ENCODE data around the gene IMMP2L.

DNA sequence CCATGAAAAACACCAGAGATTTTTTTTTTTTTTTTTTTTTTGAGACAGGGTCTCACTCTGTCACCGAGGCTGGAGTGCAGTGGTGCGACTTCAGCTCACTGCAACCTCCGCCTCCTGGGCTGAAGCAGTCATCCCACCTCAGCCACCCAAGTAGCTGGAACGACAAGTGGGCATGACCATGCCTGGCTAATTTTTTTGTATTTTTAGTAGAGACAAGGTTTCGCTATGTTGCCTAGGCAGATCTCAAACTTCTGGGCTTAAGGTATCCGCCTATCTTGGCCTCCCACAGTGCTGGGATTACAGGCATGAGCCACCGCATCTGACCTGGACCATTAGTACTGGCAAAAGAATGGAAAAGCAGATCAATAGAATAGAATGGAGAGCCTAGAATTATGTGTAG lies 530.4 kb downstream of the IMMP2L start:
- TF ChIP-seq CTCF (IDR thresholded peaks at IDR 0.05; ENCODE audit: control extremely low read depth in 1 of 3, insufficient read depth in 1 of 3, low read depth in 1 of 3, low read length in 3 of 3) (no peak), CHD1 (IDR thresholded peaks at IDR 0.05; ENCODE audit: low read depth, low read length) (no peak), RFX5 (IDR thresholded peaks at IDR 0.05; ENCODE audit: borderline replicate concordance, low read depth, low read length) (no peak), POLR2A (IDR thresholded peaks at IDR 0.05; ENCODE audit: control extremely low read depth in 1 of 2, low read depth in 2 of 2, low read length in 2 of 2) (no peak), RBBP5 (IDR thresholded peaks at IDR 0.05; ENCODE audit: borderline replicate concordance, low read depth, low read length) (no peak), BRCA1 (IDR thresholded peaks at IDR 0.05; ENCODE audit: low read depth, low read length) (no peak), YY1 (IDR thresholded peaks at IDR 0.05; ENCODE audit: low read depth, low read length) (no peak), RAD21 (IDR thresholded peaks at IDR 0.05 in 1 of 2, conservative IDR thresholded peaks at IDR 0.05 in 1 of 2; ENCODE audit: low read depth in 2 of 2, low read length in 2 of 2) (no peak)

Data from H1 (cell line).